Gastroesophageal sphincter (tissue), 3 donors: ENCODE measurements around the gene B4GALNT2.

Source experiments
- POLR2A ChIP-seq, 2 donors: fragments of 450-650 bp; IDR thresholded peaks; one replicate each; pipeline ENCODE4 v1.6.1; 2017; ENCODE audit warnings: antibody characterized with exemption in 2 of 2, mild to moderate bottlenecking in 2 of 2, moderate library complexity in 1 of 2
- POLR2AphosphoS5 ChIP-seq: sonication (generic); formaldehyde crosslinking; IDR thresholded peaks from one replicate; pipeline ENCODE4 v1.6.1; 2017; ENCODE audit warnings: antibody characterized with exemption
- TF ChIP-seq, protein P1 (sequence below), 4 experiments: fragments of 200-600 bp in 2 of 4; fragments of 450-650 bp in 2 of 4; sonication (generic) in 1 of 4; IDR thresholded peaks; one replicate each; pipeline ENCODE4 v1.5.1; 2017 to 2019; ENCODE audit warnings: antibody characterized with exemption in 4 of 4, mild to moderate bottlenecking in 2 of 4, moderate library complexity in 2 of 4

DNA sequence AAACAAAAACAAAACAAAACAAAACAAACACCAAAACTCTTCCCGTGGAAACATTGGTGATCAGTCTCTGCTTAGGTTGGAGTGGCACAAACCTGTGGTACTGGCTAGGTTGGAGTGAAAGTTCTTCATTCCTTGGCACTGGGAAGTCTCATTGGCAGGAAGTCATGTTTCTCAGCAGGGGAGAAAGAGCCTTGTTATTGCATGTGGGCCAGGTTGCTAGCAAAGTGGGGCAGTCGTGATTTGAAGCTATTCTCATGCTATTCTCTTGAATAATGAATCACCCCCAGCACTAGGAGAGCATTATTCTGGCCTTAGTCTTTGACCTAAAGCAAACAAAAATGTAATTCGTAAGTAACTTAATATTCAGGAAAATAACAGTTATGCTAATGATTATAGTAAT, 24.3 kb upstream of the B4GALNT2 start:
- TF ChIP-seq, protein P1, sequence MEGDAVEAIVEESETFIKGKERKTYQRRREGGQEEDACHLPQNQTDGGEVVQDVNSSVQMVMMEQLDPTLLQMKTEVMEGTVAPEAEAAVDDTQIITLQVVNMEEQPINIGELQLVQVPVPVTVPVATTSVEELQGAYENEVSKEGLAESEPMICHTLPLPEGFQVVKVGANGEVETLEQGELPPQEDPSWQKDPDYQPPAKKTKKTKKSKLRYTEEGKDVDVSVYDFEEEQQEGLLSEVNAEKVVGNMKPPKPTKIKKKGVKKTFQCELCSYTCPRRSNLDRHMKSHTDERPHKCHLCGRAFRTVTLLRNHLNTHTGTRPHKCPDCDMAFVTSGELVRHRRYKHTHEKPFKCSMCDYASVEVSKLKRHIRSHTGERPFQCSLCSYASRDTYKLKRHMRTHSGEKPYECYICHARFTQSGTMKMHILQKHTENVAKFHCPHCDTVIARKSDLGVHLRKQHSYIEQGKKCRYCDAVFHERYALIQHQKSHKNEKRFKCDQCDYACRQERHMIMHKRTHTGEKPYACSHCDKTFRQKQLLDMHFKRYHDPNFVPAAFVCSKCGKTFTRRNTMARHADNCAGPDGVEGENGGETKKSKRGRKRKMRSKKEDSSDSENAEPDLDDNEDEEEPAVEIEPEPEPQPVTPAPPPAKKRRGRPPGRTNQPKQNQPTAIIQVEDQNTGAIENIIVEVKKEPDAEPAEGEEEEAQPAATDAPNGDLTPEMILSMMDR (IDR thresholded peaks at IDR 0.05) = no peak
- TF ChIP-seq POLR2AphosphoS5 (no peak), POLR2A (IDR thresholded peaks at IDR 0.05) (no peak)
